Sigmoid colon (tissue), 4 donors: ENCODE measurements around the gene BAD.

Experiments used
- CTCF ChIP-seq, 4 experiments: fragments of 450-650 bp in 3 of 4; fragments of 200-600 bp in 1 of 4; IDR thresholded peaks; one replicate each; pipeline ENCODE4 v1.5.1; 2016 to 2019; ENCODE audit warnings: antibody characterized with exemption in 4 of 4, mild to moderate bottlenecking in 3 of 4, moderate library complexity in 2 of 4
- EP300 ChIP-seq, 4 donors: sonication (generic); formaldehyde crosslinking; IDR thresholded peaks; one replicate each; pipeline ENCODE4 v1.6.1; 2017; ENCODE audit warnings: antibody characterized with exemption in 4 of 4

GRCh38 chr11:64314805-64315561, 30.5 kb upstream of the BAD start:
- TF ChIP-seq EP300 (IDR thresholded peaks at IDR 0.05) (no peak), CTCF (IDR thresholded peaks at IDR 0.05) (no peak)
